PFSK-1 (cell line): ENCODE measurements around the gene NUTF2.

Experiments used
- FOXP2 ChIP-seq: optimal IDR thresholded peaks from 2 replicates; pipeline ENCODE3; 2011; ENCODE audit warnings: borderline replicate concordance, control low read depth, inconsistent platforms; ENCODE audit not compliant: insufficient read depth; ENCODE audit errors: extremely low read length, extremely low read depth
- POLR2AphosphoS5 ChIP-seq: IDR thresholded peaks from 2 replicates; pipeline ENCODE4 v1.6.1; 2012; ENCODE audit warnings: low read depth, mild to moderate bottlenecking, control low read depth, low read length, moderate library complexity
- SIN3A ChIP-seq: IDR thresholded peaks from 2 replicates; pipeline ENCODE4 v1.6.1; 2012; ENCODE audit warnings: mild to moderate bottlenecking, low read length, moderate library complexity, borderline replicate concordance; ENCODE audit not compliant: insufficient read depth
- TAF1 ChIP-seq: IDR thresholded peaks from 2 replicates; pipeline ENCODE4 v1.6.1; 2012; ENCODE audit warnings: low read length, control low read depth, borderline replicate concordance; ENCODE audit not compliant: insufficient read depth
- TF ChIP-seq, protein P1 (sequence below), 2 experiments: IDR thresholded peaks; 2 replicates each; pipeline versions ENCODE4 v1.6.1 to v1.8.0; 2011 to 2012; ENCODE audit warnings: low read depth in 2 of 2, low read length in 2 of 2, control low read depth in 1 of 2, inconsistent platforms in 1 of 2, mild to moderate bottlenecking in 1 of 2, moderate library complexity in 1 of 2; ENCODE audit not compliant: insufficient read depth in 1 of 2

Gene NUTF2

GRCh38 chr16:67843343-67843765 is 3.4 kb upstream of the NUTF2 start:
- TF ChIP-seq SIN3A: no peak
- TF ChIP-seq TAF1: no peak
- TF ChIP-seq, protein P1, sequence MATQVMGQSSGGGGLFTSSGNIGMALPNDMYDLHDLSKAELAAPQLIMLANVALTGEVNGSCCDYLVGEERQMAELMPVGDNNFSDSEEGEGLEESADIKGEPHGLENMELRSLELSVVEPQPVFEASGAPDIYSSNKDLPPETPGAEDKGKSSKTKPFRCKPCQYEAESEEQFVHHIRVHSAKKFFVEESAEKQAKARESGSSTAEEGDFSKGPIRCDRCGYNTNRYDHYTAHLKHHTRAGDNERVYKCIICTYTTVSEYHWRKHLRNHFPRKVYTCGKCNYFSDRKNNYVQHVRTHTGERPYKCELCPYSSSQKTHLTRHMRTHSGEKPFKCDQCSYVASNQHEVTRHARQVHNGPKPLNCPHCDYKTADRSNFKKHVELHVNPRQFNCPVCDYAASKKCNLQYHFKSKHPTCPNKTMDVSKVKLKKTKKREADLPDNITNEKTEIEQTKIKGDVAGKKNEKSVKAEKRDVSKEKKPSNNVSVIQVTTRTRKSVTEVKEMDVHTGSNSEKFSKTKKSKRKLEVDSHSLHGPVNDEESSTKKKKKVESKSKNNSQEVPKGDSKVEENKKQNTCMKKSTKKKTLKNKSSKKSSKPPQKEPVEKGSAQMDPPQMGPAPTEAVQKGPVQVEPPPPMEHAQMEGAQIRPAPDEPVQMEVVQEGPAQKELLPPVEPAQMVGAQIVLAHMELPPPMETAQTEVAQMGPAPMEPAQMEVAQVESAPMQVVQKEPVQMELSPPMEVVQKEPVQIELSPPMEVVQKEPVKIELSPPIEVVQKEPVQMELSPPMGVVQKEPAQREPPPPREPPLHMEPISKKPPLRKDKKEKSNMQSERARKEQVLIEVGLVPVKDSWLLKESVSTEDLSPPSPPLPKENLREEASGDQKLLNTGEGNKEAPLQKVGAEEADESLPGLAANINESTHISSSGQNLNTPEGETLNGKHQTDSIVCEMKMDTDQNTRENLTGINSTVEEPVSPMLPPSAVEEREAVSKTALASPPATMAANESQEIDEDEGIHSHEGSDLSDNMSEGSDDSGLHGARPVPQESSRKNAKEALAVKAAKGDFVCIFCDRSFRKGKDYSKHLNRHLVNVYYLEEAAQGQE (IDR thresholded peaks at IDR 0.05; ENCODE audit: insufficient read depth in 1 of 2, low read depth in 2 of 2, low read length in 2 of 2): no peak
- no peak for TF ChIP-seq POLR2AphosphoS5

- TF ChIP-seq TAF1: no peak
These were observed 2.2 kb upstream of the NUTF2 start for GRCh38 chr16:67844497-67844896.

- TF ChIP-seq SIN3A (no peak), TAF1 (no peak), FOXP2 (no peak), POLR2AphosphoS5 (no peak)
- TF ChIP-seq, protein P1 (IDR thresholded peaks at IDR 0.05; ENCODE audit: insufficient read depth in 1 of 2, low read depth in 2 of 2, low read length in 2 of 2): no peak
These were observed 1.3 kb upstream of the NUTF2 start for GRCh38 chr16:67845291-67846062.

GRCh38 chr16:67846063-67846319 is 742 bp upstream of the NUTF2 start:
- TF ChIP-seq, protein P1 (IDR thresholded peaks at IDR 0.05; ENCODE audit: insufficient read depth in 1 of 2, low read depth in 2 of 2, low read length in 2 of 2): no peak
- TF ChIP-seq FOXP2 (no peak), POLR2AphosphoS5 (no peak), TAF1 (no peak), SIN3A (no peak)

DNA sequence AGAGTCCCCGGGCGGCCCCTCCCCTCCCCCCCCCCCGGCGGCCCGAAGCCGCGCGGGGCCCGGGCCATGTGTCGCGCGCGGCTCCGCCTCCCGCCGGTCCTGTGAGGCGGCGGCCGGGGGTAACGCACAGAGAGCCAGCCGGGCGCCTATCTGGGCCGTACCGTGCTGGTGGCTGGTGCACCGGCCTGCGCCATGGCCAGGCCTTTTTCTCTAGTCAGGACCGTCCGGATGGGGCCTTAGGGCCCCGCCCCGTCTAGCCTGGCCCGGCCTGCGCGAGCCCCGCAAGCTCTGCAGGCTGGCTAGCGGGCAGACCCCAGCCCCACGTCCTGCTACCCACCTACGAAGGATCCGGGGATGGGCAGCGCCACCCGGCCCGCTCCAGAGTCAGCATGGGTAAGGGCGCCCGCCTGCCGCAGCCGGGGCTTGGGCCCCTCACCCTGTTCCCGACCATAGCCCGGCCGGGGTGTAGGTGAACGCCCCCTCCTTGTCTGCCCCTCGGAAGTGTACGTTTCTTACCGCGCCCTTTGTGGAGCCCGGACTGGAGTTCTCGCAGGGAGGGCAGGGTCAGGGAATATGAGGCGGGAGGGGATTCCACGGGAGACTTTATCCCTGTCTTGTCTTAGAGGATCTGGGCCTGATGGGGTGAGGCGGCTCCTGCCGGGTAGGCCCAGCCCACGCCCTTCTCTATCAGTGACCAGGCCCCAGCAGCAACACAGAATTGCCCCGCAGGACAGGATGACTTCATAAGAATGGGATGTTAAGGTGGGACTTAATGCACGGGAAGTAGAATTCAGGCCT is 530 bp downstream of the NUTF2 start, which contains the start of gene CENPT:
CENPT (minus strand) TSS at position 630 of the 798 bp plus-strand sequence. CDS start 13,834 bp downstream, outside the sequence.
- no peak for TF ChIP-seq TAF1
- no peak for TF ChIP-seq POLR2AphosphoS5
- peak; percentile 15; the same call in 1 of the 2 replicates for TF ChIP-seq SIN3A

- no peak for TF ChIP-seq FOXP2
- TF ChIP-seq, protein P1 (IDR thresholded peaks at IDR 0.05; ENCODE audit: insufficient read depth in 1 of 2, low read depth in 2 of 2, low read length in 2 of 2): no peak
- TF ChIP-seq POLR2AphosphoS5: no peak
- TF ChIP-seq SIN3A: no peak
- no peak for TF ChIP-seq TAF1
These were observed 1.4 kb downstream of the NUTF2 start for GRCh38 chr16:67848118-67848517.
